HG03175 (cell line): ENCODE results near the gene SCCPDH.
"Not testable (repeated sequence)": the region's sequence is repeated elsewhere in the genome, so short reads cannot be mapped to it uniquely, and the experiment has no call there.

Source experiments
- ATAC-seq: cut with Tn5 transposase; IDR thresholded peaks from one replicate; pipeline ENCODE4 v1.9.1; 2021; ENCODE audit warnings: mild to moderate bottlenecking, moderate library complexity; ENCODE audit not compliant: unreplicated experiment

The SCCPDH gene, protein sequence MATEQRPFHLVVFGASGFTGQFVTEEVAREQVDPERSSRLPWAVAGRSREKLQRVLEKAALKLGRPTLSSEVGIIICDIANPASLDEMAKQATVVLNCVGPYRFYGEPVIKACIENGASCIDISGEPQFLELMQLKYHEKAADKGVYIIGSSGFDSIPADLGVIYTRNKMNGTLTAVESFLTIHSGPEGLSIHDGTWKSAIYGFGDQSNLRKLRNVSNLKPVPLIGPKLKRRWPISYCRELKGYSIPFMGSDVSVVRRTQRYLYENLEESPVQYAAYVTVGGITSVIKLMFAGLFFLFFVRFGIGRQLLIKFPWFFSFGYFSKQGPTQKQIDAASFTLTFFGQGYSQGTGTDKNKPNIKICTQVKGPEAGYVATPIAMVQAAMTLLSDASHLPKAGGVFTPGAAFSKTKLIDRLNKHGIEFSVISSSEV

GRCh38 chr1:246724016-246724730, at the start of gene SCCPDH:
Gene SCCPDH, plus strand, starts transcription at chr1:246724409. Its CDS starts 14 bp downstream, at chr1:246724423.
- peak; percentile 92 for ATAC-seq

- ATAC-seq, result no peak
These were observed 46.4 kb upstream of the SCCPDH start for GRCh38 chr1:246677842-246678241.

DNA sequence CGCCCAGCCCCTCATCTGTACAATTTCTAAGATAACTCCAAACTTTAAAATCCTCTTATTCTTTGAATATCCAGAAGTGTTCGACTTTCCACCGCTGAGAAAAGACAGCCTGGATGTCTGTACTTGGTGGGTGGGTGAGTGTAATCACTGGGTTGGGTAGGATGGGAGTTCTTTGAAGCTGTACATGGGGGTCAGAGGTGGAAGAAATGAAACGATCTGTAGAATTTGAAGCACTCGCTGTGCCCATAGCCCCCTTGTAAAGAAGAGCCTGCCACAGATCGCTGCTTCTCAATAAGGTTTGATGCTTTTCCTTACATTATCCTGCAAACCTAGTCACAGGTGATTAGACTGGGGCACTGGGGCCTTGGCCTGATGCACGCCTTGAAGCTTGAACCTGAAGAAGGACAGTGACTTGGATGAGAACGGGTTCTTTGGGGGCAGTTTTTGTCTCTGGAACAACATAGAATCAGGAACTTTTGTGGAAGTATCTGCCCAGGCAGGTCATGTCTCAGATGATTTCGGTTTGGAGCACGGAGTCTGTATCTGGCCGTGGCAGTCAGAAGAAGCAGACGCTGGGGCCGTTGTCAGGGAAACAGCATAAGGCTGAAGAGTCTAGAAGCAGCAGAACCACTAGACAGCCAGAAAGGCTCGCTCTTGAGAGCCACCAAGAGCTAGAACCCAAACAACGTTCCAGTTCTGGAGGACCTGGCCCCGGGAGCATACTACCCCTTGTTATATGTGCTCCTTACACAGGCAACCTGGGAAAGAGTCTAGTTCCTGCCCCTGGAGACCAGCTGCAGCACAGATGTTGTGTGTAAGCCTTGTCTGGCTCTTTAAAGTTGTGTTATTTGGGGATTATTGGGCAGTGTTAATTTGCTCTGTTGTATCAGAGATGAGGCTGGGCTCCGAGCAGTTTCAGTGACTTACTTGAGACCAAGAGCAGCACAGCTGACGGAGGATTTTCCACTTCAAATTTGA, 45.1 kb upstream of the SCCPDH start:
- ATAC-seq, result no peak

DNA sequence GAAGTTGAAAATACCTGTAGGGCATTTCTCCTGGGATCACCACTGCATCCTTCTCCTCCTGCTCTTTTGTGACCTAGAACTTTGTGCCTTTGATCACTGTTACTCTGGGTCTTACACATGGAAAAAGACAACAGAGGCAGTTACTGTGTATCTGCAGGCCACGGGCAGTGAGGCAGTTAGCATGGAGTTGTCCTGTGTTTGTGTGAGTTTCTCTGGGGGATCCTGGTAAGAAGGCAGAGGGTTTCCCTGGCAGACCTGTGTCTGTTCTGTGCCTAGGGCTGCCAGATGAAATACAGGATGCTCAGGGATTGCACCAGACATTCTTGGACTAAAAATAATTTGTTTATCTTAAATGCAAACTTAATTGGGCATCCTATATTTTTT, 44.4 kb upstream of the SCCPDH start:
- ATAC-seq, result no peak

DNA sequence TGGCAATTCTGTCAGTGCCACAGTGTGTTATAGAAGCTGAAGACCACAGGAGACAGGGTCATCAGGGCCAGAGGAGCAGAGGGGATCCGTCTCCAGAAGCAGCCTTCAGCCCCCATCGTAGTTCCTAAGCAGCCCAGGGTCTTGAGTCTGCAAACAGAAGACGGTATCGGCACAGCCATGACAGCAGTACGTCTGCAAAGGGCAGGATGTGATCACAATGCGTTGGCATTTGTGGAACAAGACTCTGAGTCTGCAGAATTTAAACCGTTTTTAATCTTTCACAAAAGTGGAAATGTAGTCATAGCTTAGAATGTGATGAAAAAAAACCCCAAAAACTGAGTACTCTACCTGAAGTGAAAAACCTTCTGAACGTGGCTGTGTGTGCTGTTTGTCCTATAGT, 44.0 kb upstream of the SCCPDH start:
- no peak for ATAC-seq

DNA sequence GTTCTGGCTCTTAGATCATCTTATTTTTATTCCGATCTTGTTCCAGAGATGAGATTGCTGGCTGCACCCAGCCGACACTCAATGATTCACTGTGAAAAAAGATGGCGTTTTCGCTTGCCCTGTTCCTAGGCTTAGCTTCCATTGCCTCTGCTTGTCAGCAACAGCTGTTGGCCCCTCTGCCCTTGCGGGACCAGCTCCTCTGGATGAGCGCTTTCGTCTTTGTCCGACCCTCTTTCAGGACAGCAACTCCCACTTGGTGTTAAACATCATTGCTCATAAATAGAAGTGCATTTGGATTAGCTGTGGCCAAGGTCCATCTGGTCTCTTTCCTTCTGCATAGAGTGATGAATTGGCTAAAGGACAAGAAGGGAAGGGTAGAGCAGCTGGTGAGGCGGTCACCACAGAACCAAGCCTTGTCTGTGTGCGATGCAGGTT, 43.5 kb upstream of the SCCPDH start:
- ATAC-seq, result no peak

- no peak for ATAC-seq
These were observed 42.0 kb upstream of the SCCPDH start for GRCh38 chr1:246681900-246682895.

DNA sequence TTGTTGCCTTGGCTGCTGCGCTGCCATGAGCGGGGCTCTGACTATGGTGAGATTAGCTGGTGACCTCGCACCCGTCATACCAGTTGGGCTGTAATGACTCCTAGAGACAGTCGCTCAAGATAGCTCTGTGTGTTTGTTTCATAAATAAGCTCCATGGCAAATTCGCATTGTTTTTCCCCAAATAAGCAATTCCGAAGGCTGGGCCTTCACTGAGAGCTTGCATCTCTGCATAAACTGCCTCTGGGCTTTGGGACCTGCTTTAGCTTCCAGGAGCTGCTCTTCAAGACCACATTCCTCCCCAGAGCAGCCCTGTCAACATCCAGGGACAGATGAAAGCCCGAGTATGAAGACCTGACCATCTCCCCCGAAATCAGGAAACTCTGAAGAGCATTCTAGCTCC, 40.7 kb upstream of the SCCPDH start:
- ATAC-seq, result no peak

- no peak for ATAC-seq
These were observed 37.2 kb upstream of the SCCPDH start for GRCh38 chr1:246687002-246687401.

DNA sequence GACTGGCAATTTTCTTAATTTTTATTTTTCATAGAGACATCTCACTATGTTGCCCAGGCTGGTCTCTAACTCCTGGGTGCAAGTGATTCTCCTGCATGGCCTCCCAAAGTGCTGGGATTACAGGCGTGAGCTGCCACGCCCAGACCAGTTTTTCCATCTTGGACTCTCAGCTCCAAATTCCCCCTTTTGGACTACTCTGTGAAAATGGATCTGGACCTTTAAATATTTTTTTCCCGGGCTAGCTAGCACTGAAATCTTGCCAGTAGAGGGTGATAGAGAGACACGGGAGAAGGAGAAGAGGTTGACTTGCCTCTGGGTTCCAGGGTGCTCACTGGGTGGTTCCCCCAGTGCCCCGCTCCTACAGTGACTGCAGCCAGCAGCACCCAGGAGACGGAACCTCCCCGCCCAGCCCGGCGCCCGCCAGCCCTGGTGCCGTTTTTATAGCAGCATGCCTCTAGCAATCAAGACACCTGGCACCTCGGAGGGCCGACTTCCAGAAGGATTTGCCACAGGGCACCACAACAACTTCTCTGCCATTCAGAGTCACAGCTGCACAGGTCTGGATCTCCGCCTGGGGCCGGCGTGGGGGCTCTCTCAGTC, 34.7 kb upstream of the SCCPDH start:
- peak; percentile 95 for ATAC-seq

GRCh38 chr1:246690100-246690499, 34.1 kb upstream of the SCCPDH start:
- ATAC-seq, result no peak

- no peak for ATAC-seq
These were observed 32.4 kb upstream of the SCCPDH start for GRCh38 chr1:246691622-246692495.

- ATAC-seq, result not testable (repeated sequence)
These were observed 29.9 kb upstream of the SCCPDH start for GRCh38 chr1:246694213-246694895.

GRCh38 chr1:246695136-246695535, 29.1 kb upstream of the SCCPDH start:
- ATAC-seq, result no peak

- no peak for ATAC-seq
These were observed 28.5 kb upstream of the SCCPDH start for GRCh38 chr1:246695666-246696065.

GRCh38 chr1:246698466-246699094, 25.6 kb upstream of the SCCPDH start:
- no peak for ATAC-seq

- peak; percentile 95 for ATAC-seq
These were observed 25.0 kb upstream of the SCCPDH start for GRCh38 chr1:246699095-246699735.
